ENCODE measurements around the gene P2RY1.

GRCh38 chr3:152870027-152870426, 35.1 kb downstream of the P2RY1 start:
- no peak for TF ChIP-seq EZH2 (IDR thresholded peaks at IDR 0.05; ENCODE audit: low read depth)
- no peak for TF ChIP-seq CTCF (conservative IDR thresholded peaks at IDR 0.05)

Measured in PC-9 (cell line).